Panc1 (cell line): ENCODE data around the gene AGAP2. TPM values are rescaled to one million over a fixed set of nuclear protein-coding genes. Genes with fewer than 3 reads are reported as not detected.
"Not testable (repeated sequence)": the region's sequence is repeated elsewhere in the genome, so short reads cannot be mapped to it uniquely, and the experiment has no call there.

Source experiments
- ATAC-seq: fragments of 200-7000 bp; cut with Tn5 transposase; 2 replicates; pipeline ENCODE4 v1.9.1; 2020; ENCODE audit warnings: mild to moderate bottlenecking, moderate library complexity
- BruUV-seq: library from RNA; stranded (reverse); fragments of 400-500 nt; replicated peaks from 2 replicates; lab custom pipeline; 2021; lab: Mats Ljungman, UMichigan
- CTCF ChIA-PET: fragments of 300-600 bp; sonication (Branson Sonifier 250); formaldehyde crosslinking; loops from one replicate; lab custom pipeline; 2022; ENCODE audit warnings: antibody characterized with exemption; lab: Charles Lee
- POLR2A ChIA-PET: fragments of 300-600 bp; sonication (Branson Sonifier 250); formaldehyde crosslinking; loops from one replicate; lab custom pipeline; 2022; ENCODE audit warnings: antibody characterized with exemption; lab: Charles Lee
- DNase-seq: peaks from one replicate; pipeline ENCODE4 v3.0.0-alpha.2; 2010; ENCODE audit warnings: low read depth, low spot score
- H3K27ac ChIP-seq: 2 replicates; pipeline ENCODE4 v1.5.1; 2011; ENCODE audit warnings: mild to moderate bottlenecking, low read length, inconsistent platforms
- H3K27me3 ChIP-seq: fragments of 200-500 bp; sonication (Bioruptor generic); 2 replicates; pipeline ENCODE4 v1.6.0; 2014; ENCODE audit warnings: low read length, inconsistent platforms; ENCODE audit not compliant: control insufficient read depth, insufficient read depth
- H3K36me3 ChIP-seq: fragments of 200-500 bp; sonication (Bioruptor generic); 2 replicates; pipeline ENCODE4 v1.5.1; 2014; ENCODE audit warnings: inconsistent platforms, mild to moderate bottlenecking, low read length, moderate library complexity; ENCODE audit not compliant: control insufficient read depth, insufficient read depth
- H3K4me1 ChIP-seq: 2 replicates; pipeline ENCODE4 v1.5.1; 2011; ENCODE audit warnings: inconsistent platforms, mild to moderate bottlenecking, low read length, moderate library complexity; ENCODE audit not compliant: control insufficient read depth, insufficient read depth
- H3K4me3 ChIP-seq, 2 experiments: 2 replicates each; pipeline ENCODE4 v1.5.1; 2011 to 2012; ENCODE audit warnings: low read depth in 2 of 2, low read length in 2 of 2, mild to moderate bottlenecking in 2 of 2, inconsistent platforms in 1 of 2, moderate library complexity in 1 of 2
- H3K9me3 ChIP-seq: fragments of 200-500 bp; sonication (Bioruptor generic); 2 replicates; pipeline ENCODE4 v1.5.1; 2014; ENCODE audit warnings: low read depth, mild to moderate bottlenecking, inconsistent platforms, low read length, moderate library complexity; ENCODE audit not compliant: control insufficient read depth, insufficient read depth
- CTCF ChIP-seq: fragments of 450-650 bp; IDR thresholded peaks from 2 replicates; pipeline ENCODE4 v1.5.1; 2017; ENCODE audit warnings: mild to moderate bottlenecking
- POLR2AphosphoS5 ChIP-seq: IDR thresholded peaks from 2 replicates; pipeline ENCODE4 v1.6.1; 2012; ENCODE audit warnings: mild to moderate bottlenecking, low read depth, low read length, moderate library complexity
- SIN3A ChIP-seq: IDR thresholded peaks from 2 replicates; pipeline ENCODE4 v1.6.1; 2012; ENCODE audit warnings: low read depth, mild to moderate bottlenecking, low read length, moderate library complexity, borderline replicate concordance; ENCODE audit not compliant: insufficient read depth
- TCF7L2 ChIP-seq: IDR thresholded peaks from 2 replicates; pipeline ENCODE4 v1.6.1; 2011; ENCODE audit warnings: mild to moderate bottlenecking, low read depth, low read length, inconsistent platforms
- in situ Hi-C: cut with HindIII; loops from 2 replicates; pipeline ENCODE4 v1.10.0; 2016; ENCODE audit warnings: low sequenced_read_pairs, low pct_unique_long_range_greater_than_20kb
- intact Hi-C: fragments of 100-400 bp; cut with micrococcal nuclease; formaldehyde crosslinking; loops from one replicate; pipeline ENCODE4 v1.10.0; 2022; ENCODE audit not compliant: unreplicated experiment
- microRNA-seq: library from miRNA; unstranded; fragments of <30 nt; microRNA quantifications from one replicate; pipeline ENCODE4 v1.1.0, GENCODE V29; 2020; ENCODE audit not compliant: unreplicated experiment
- total RNA-seq: library from RNA; stranded (reverse); gene quantifications from one replicate; pipeline ENCODE4 v1.2.1, GENCODE V29; 2021; ENCODE audit not compliant: unreplicated experiment
- TF ChIP-seq, protein P1 (sequence below), 2 experiments: IDR thresholded peaks; 2 replicates each; pipeline ENCODE4 v1.6.1; 2011 to 2012; ENCODE audit warnings: low read depth in 2 of 2, control low read depth in 1 of 2, low read length in 1 of 2, mild to moderate bottlenecking in 1 of 2, moderate library complexity in 1 of 2; ENCODE audit not compliant: insufficient read depth in 1 of 2

Gene AGAP2
- total RNA-seq, 1 experiment from 2014 or later = 0.49 TPM

GRCh38 chr12:57679697-57680096 lies 58.8 kb downstream of the AGAP2 start:
- Histone ChIP-seq H3K4me1 (no peaks in the 10 kb centered on the region), H3K9me3 (no peaks in the 10 kb centered on the region), H3K4me3 (no peak overlapping the region), H3K27me3 (no peaks in the 10 kb centered on the region; the same call in 1 of the 2 replicates), H3K27ac (no peak overlapping the region), H3K36me3 (no peaks in the 10 kb centered on the region)
- ATAC-seq = no peak
- CTCF ChIA-PET = no interaction called here
- no peak for DNase-seq
- BruUV-seq = no TSS peak
- in situ Hi-C loops = no loop called here
- POLR2A ChIA-PET = no interaction called here
- TF ChIP-seq CTCF (no peak), POLR2AphosphoS5 (no peak)
- intact Hi-C loops = no loop called here

- DNase-seq, H3K36me3 ChIP-seq, H3K4me1 ChIP-seq, H3K27ac ChIP-seq, H3K9me3 ChIP-seq, ATAC-seq, BruUV-seq, POLR2A ChIA-PET, H3K4me3 ChIP-seq, H3K27me3 ChIP-seq, intact Hi-C loops, in situ Hi-C loops: not testable (repeated sequence)
- CTCF ChIA-PET = interaction anchor here (0.5 to 0.7 kb wide), 2 partner anchors 15 to 225 kb away, joined by 3 to 4 read pairs; no protein-coding TSS in a partner anchor
Measured at GRCh38 chr12:57677947-57678346, 60.6 kb downstream of the AGAP2 start.

DNA sequence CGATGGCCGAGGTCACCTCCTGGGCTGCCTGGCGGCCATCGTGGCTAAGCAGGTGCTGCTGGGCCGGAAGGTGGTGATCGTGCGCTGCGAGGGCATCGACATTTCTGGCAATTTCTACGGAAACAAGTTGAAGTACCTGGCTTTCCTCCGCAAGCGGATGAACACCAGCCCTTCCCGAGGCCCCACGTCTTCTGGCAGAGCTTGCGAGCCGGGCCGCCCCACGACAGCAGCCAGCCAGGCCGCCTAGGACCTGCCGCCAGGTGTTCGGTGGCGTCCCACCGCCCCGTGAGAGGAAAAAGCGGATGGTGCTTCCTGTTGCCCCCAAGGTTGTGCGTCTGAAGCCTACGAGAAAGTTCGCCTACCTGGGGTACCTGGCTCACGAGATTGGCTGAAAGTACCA lies 63.9 kb downstream of the AGAP2 start:
- intact Hi-C loops (no loop called here), in situ Hi-C loops (no loop called here)
- TF ChIP-seq SIN3A (no peak), TCF7L2 (no peak), POLR2AphosphoS5 (no peak), CTCF (no peak)
- TF ChIP-seq, protein P1, sequence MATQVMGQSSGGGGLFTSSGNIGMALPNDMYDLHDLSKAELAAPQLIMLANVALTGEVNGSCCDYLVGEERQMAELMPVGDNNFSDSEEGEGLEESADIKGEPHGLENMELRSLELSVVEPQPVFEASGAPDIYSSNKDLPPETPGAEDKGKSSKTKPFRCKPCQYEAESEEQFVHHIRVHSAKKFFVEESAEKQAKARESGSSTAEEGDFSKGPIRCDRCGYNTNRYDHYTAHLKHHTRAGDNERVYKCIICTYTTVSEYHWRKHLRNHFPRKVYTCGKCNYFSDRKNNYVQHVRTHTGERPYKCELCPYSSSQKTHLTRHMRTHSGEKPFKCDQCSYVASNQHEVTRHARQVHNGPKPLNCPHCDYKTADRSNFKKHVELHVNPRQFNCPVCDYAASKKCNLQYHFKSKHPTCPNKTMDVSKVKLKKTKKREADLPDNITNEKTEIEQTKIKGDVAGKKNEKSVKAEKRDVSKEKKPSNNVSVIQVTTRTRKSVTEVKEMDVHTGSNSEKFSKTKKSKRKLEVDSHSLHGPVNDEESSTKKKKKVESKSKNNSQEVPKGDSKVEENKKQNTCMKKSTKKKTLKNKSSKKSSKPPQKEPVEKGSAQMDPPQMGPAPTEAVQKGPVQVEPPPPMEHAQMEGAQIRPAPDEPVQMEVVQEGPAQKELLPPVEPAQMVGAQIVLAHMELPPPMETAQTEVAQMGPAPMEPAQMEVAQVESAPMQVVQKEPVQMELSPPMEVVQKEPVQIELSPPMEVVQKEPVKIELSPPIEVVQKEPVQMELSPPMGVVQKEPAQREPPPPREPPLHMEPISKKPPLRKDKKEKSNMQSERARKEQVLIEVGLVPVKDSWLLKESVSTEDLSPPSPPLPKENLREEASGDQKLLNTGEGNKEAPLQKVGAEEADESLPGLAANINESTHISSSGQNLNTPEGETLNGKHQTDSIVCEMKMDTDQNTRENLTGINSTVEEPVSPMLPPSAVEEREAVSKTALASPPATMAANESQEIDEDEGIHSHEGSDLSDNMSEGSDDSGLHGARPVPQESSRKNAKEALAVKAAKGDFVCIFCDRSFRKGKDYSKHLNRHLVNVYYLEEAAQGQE (IDR thresholded peaks at IDR 0.05; ENCODE audit: insufficient read depth in 1 of 2, low read depth in 2 of 2, low read length in 1 of 2) = no peak
- H3K36me3 ChIP-seq = no peaks in the 10 kb centered on the region
- no peaks in the 10 kb centered on the region for H3K27me3 ChIP-seq
- ATAC-seq (no peak), DNase-seq (no peak)
- BruUV-seq = no TSS peak
- CTCF ChIA-PET = no interaction called here
- H3K4me1 ChIP-seq = no peaks in the 10 kb centered on the region
- POLR2A ChIA-PET = no interaction called here
- H3K9me3 ChIP-seq = no peaks in the 10 kb centered on the region
- H3K27ac ChIP-seq = no peak overlapping the region
- H3K4me3 ChIP-seq = no peak overlapping the region

Small RNA genes lying within 50 kb of the gene (microRNA-seq; reads per million reads assigned to microRNA genes)
- not detected for gene MIR6759

Other genes with a start within 250 kb of the AGAP2 start
- gene DDIT3, start 218.2 kb downstream of the AGAP2 start, total RNA-seq = 47.2 TPM
- gene MBD6, start 215.9 kb downstream of the AGAP2 start, total RNA-seq = 115 TPM
- gene DCTN2, start 191.6 kb downstream of the AGAP2 start, total RNA-seq = 97.6 TPM
- 3.0 TPM for gene KIF5A, start 188.7 kb downstream of the AGAP2 start, total RNA-seq
- gene PIP4K2C, start 147.6 kb downstream of the AGAP2 start, total RNA-seq = 62.6 TPM
- 37.8 TPM for gene DTX3, start 133.9 kb downstream of the AGAP2 start, total RNA-seq
- 10.5 TPM for gene ARHGEF25, start 127.3 kb downstream of the AGAP2 start, total RNA-seq
- gene B4GALNT1, start 105.5 kb downstream of the AGAP2 start, total RNA-seq = 48.6 TPM
- 186 TPM for gene OS9, start 44.6 kb downstream of the AGAP2 start, total RNA-seq
- gene TSPAN31, start 6.3 kb upstream of the AGAP2 start, total RNA-seq = 17.5 TPM
- gene CDK4, start 13.6 kb upstream of the AGAP2 start, total RNA-seq = 201 TPM
- gene MARCHF9, start 16.4 kb upstream of the AGAP2 start, total RNA-seq = 2.3 TPM
- 4.0 TPM for gene CYP27B1, start 28.3 kb upstream of the AGAP2 start, total RNA-seq
- 46.5 TPM for gene METTL1, start 33.4 kb upstream of the AGAP2 start, total RNA-seq
- gene EEF1AKMT3, start 33.9 kb upstream of the AGAP2 start, total RNA-seq = 7.4 TPM
- gene TSFM, start 44.0 kb upstream of the AGAP2 start, total RNA-seq = 40.3 TPM
- 3.1 TPM for gene AVIL, start 80.0 kb upstream of the AGAP2 start, total RNA-seq
- 120 TPM for gene CTDSP2, start 108.0 kb upstream of the AGAP2 start, total RNA-seq
- gene ATP23, start 202.8 kb upstream of the AGAP2 start, total RNA-seq = 10.3 TPM